Body of pancreas (tissue), 4 donors: Measurements from ENCODE around the gene HUS1B. TPM values are rescaled to one million over a fixed set of nuclear protein-coding genes. Genes with fewer than 3 reads are reported as not detected.

Experiments used
- ATAC-seq: fragments of 150-250 bp; one replicate; pipeline ENCODE4 v1.9.1; 2016
- DNase-seq, 4 donors: peaks; one replicate each; pipeline ENCODE4 v3.0.0-alpha.2; 2019
- H3K27ac ChIP-seq, 4 donors: fragments of 200-600 bp; sonication (generic); 1 replicate in 3 of 4; 2 replicates in 1 of 4; pipeline versions ENCODE4 v1.5.1 to v1.6.1; 2016 to 2019; ENCODE audit warnings: mild to moderate bottlenecking in 1 of 4, mixed read lengths in 1 of 4, moderate library complexity in 1 of 4
- H3K27me3 ChIP-seq, 2 donors: fragments of 200-600 bp; sonication (generic); one replicate each; pipeline ENCODE4 v1.6.0; 2016; ENCODE audit warnings: mild to moderate bottlenecking in 1 of 2
- H3K36me3 ChIP-seq, 2 donors: fragments of 200-600 bp; sonication (generic); replicated peaks in 1 of 2; 2 replicates each; pipeline ENCODE4 v1.5.1; 2016; ENCODE audit warnings: low read depth in 2 of 2; ENCODE audit not compliant: insufficient read depth in 1 of 2
- H3K4me1 ChIP-seq: fragments of 200-600 bp; sonication (generic); one replicate; pipeline ENCODE4 v1.6.0; 2016
- H3K4me3 ChIP-seq, 2 donors: fragments of 200-600 bp; sonication (generic); 1 replicate in 1 of 2; 2 replicates in 1 of 2; pipeline ENCODE4 v1.5.1; 2016 to 2019
- H3K9me3 ChIP-seq, 3 donors: fragments of 200-600 bp; sonication (generic); 1 replicate in 2 of 3; 2 replicates in 1 of 3; pipeline ENCODE4 v1.5.1; 2016
- POLR2A ChIP-seq, 3 donors: fragments of 450-650 bp; IDR thresholded peaks; one replicate each; pipeline ENCODE4 v1.6.1; 2016; ENCODE audit warnings: antibody characterized with exemption in 3 of 3, mild to moderate bottlenecking in 2 of 3
- WGBS, 2 donors: methylation state at CpG; one replicate each; pipeline ENCODE4 v1.1.5; 2017; 5-methylcytosine and 5-hydroxymethylcytosine counted together
- intact Hi-C: fragments of 100-400 bp; cut with DNase I; formaldehyde crosslinking; loops from one replicate; pipeline ENCODE4 v1.15.1; 2023
- total RNA-seq, 2 donors: library from RNA; depleted of rRNA; stranded (reverse); fragments of >200 nt; gene quantifications; one replicate each; pipeline ENCODE4 v1.1.0, GENCODE V29; 2016
- TF ChIP-seq, protein P1 (sequence below), 7 experiments: fragments of 450-650 bp in 4 of 7; fragments of 200-600 bp in 3 of 7; sonication (generic) in 3 of 7; IDR thresholded peaks; one replicate each; pipeline ENCODE4 v1.5.1; 2016 to 2019; ENCODE audit warnings: antibody characterized with exemption in 7 of 7

Gene HUS1B
- total RNA-seq, 2 donors from 2014 or later = 4.4 to 19.1 TPM

DNA sequence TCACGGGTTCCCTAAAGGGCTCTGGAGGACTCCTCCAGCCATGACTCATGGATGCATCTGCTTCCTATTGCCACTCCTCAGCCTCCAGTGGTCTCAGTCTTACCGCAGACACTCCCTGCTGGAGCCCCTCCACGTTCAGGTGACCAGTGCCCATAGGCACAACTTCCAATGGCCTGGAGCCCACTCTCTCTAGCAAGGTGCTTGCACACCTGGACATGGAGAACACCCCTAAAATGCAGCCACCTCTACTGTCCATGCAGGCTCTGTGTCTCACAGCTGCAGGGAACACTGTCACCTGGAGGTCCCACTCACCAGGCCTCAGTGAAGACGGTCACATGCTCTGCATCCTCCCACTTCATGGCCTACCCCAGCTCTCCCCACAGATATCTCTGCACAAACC lies 36.0 kb downstream of the HUS1B start:
- TF ChIP-seq POLR2A (IDR thresholded peaks at IDR 0.05) = no peak
- TF ChIP-seq, protein P1, sequence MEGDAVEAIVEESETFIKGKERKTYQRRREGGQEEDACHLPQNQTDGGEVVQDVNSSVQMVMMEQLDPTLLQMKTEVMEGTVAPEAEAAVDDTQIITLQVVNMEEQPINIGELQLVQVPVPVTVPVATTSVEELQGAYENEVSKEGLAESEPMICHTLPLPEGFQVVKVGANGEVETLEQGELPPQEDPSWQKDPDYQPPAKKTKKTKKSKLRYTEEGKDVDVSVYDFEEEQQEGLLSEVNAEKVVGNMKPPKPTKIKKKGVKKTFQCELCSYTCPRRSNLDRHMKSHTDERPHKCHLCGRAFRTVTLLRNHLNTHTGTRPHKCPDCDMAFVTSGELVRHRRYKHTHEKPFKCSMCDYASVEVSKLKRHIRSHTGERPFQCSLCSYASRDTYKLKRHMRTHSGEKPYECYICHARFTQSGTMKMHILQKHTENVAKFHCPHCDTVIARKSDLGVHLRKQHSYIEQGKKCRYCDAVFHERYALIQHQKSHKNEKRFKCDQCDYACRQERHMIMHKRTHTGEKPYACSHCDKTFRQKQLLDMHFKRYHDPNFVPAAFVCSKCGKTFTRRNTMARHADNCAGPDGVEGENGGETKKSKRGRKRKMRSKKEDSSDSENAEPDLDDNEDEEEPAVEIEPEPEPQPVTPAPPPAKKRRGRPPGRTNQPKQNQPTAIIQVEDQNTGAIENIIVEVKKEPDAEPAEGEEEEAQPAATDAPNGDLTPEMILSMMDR (IDR thresholded peaks at IDR 0.05) = no peak
- H3K4me3 ChIP-seq = no peak overlapping the region
- no peaks in the 10 kb centered on the region for H3K4me1 ChIP-seq
- H3K27ac ChIP-seq = no peak overlapping the region
- no peak for ATAC-seq
- no peaks in the 10 kb centered on the region for H3K9me3 ChIP-seq
- WGBS, 2 donors = 92 to 98% methylated on average over 4 of the region's 4 CpGs
- DNase-seq = no peak
- intact Hi-C loops = no loop called here
- H3K36me3 ChIP-seq = peaks cover 0 to 2% of the 10 kb centered on the region in 2 donors
- H3K27me3 ChIP-seq = no peaks in the 10 kb centered on the region

DNA sequence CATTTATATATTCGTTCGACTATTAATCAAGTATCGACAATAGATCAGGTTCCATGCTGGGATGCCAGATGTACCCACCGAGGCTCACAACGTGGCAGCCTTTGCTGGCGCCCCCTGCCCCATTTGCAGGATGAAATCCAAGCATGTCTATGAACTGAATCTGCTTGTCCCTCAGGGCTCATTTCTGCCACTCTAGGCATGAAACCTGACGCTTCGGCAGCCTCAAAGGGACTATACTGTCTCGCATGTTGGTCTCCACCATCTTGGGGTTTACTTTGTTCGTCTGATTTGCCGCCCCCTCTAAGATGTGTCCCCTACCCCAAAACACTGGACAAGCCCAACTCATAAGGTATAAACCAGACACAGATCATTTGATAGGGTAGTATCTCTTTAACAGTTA lies 36.7 kb downstream of the HUS1B start:
- DNase-seq = no peak
- Histone ChIP-seq H3K4me1 (no peaks in the 10 kb centered on the region), H3K9me3 (no peaks in the 10 kb centered on the region), H3K27me3 (no peaks in the 10 kb centered on the region), H3K27ac (no peak overlapping the region), H3K4me3 (no peak overlapping the region), H3K36me3 (peaks cover 0 to 2% of the 10 kb centered on the region in 2 donors)
- no peak for TF ChIP-seq POLR2A (IDR thresholded peaks at IDR 0.05)
- TF ChIP-seq, protein P1 (IDR thresholded peaks at IDR 0.05) = no peak
- intact Hi-C loops = no loop called here
- 87 to 95% methylated on average over 11 of the region's 11 CpGs for WGBS, 2 donors
- no peak for ATAC-seq

DNA sequence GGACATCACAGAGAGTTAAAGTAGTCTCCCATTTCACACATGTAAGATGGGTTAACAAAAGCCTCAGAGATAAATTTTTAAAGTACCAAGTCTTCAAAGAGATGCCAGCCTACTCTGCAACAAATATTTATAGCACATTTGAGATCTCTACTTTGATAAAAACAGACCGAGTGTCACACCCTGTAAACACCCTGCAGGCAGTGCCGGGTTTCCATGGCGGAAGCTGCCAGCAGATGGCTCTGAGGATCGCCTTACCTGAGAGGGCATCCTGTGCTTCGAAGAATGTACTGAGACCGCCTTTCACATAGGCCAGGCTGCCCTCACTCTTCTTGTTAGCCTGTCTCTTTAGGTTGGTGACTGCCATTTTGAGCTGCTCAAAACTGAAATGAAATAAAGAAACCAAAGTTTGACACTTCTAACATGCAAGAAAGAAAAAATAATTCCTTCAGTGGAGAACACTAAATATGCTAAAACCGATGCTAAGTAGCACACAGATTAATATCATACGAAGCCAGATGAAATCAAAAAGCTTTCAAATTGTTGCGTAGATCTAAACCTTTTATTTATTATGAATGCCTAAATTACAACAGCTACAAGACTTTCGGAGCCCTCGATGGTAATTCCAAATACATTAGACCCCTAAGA lies 39.3 kb downstream of the HUS1B start:
- no peaks in the 10 kb centered on the region for H3K4me1 ChIP-seq
- no peaks in the 10 kb centered on the region for H3K9me3 ChIP-seq
- peaks cover 0 to 2% of the 10 kb centered on the region in 2 donors for H3K36me3 ChIP-seq
- ATAC-seq (no peak), DNase-seq (no peak)
- WGBS, 2 donors = 92 to 95% methylated on average over 11 of the region's 11 CpGs
- no peak overlapping the region for H3K27ac ChIP-seq
- intact Hi-C loops = no loop called here
- no peak overlapping the region for H3K4me3 ChIP-seq
- no peak for TF ChIP-seq POLR2A (IDR thresholded peaks at IDR 0.05)
- TF ChIP-seq, protein P1 (IDR thresholded peaks at IDR 0.05) = no peak
- H3K27me3 ChIP-seq = no peaks in the 10 kb centered on the region

DNA sequence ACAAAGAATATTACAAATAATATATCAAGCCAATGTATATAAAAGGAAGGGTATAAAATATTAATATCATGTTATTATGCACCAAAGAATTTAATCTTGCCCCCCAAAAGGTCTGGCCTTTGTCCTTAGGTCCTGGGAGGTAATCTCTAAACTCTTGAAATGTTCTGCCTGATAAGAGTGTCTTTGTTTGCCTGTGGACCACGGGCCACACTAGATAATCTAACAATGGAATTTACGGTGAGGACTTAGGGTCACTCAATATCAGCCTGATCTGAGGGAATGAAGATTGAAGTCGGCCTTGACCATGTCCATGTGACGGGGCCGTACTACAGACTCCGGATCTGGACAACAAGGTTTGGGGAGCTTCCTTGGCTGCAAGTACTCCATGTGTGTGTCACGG lies 42.9 kb downstream of the HUS1B start:
- Histone ChIP-seq H3K36me3 (peaks cover 0 to 2% of the 10 kb centered on the region in 2 donors), H3K9me3 (no peaks in the 10 kb centered on the region), H3K27me3 (no peaks in the 10 kb centered on the region), H3K4me1 (no peaks in the 10 kb centered on the region), H3K27ac (no peak overlapping the region), H3K4me3 (no peak overlapping the region)
- no peak for TF ChIP-seq POLR2A (IDR thresholded peaks at IDR 0.05)
- 64 to 75% methylated on average over 7 of the region's 7 CpGs for WGBS, 2 donors
- intact Hi-C loops = no loop called here
- no peak for DNase-seq
- ATAC-seq = no peak

DNA sequence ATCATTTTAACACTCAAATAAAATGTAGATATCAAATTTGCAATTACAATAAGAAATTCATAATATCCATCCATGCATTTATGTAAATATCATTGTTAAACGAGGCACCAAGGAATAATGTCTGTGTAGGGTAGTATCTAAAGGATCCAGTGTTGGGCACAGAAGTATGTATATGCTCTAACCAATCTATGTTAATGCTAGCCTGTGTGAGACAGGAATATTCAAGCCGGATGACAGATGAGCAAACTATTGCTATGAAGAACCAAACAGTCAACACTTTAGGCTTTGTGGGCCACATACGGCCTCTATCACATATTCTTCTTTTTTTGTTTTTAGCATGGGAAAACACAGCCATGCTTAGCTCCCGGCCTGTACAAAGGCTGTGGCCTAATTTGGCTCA lies 45.0 kb downstream of the HUS1B start:
- H3K27ac ChIP-seq = no peak overlapping the region
- no peaks in the 10 kb centered on the region for H3K4me1 ChIP-seq
- no peak for ATAC-seq
- no peaks in the 10 kb centered on the region for H3K9me3 ChIP-seq
- 61 to 63% methylated on average over 4 of the region's 4 CpGs for WGBS, 2 donors
- TF ChIP-seq, protein P1 (IDR thresholded peaks at IDR 0.05) = no peak
- TF ChIP-seq POLR2A (IDR thresholded peaks at IDR 0.05) = no peak
- H3K36me3 ChIP-seq = no peaks in the 10 kb centered on the region
- no peak overlapping the region for H3K4me3 ChIP-seq
- no peaks in the 10 kb centered on the region for H3K27me3 ChIP-seq
- no peak for DNase-seq
- intact Hi-C loops = no loop called here
